ENCODE measurements around the gene LIPH.
"Not testable (repeated sequence)": the region's sequence is repeated elsewhere in the genome, so short reads cannot be mapped to it uniquely, and the experiment has no call there.

Gene LIPH

GRCh38 chr3:185552358-185552877 lies at the start of gene LIPH:
TSS of gene LIPH (minus strand) at chr3:185552588. CDS start at chr3:185552471, 117 bp downstream.
- no peak for DNase-seq

GRCh38 chr3:185595526-185595925 lies 43.1 kb upstream of the LIPH start:
- no peak for DNase-seq

GRCh38 chr3:185594073-185594472 lies 41.7 kb upstream of the LIPH start:
- no peak for DNase-seq

GRCh38 chr3:185586686-185587039 lies 34.3 kb upstream of the LIPH start:
- no peak for DNase-seq

GRCh38 chr3:185585859-185586685 lies 33.7 kb upstream of the LIPH start, which contains the start of gene SENP2:
TSS of gene SENP2 (plus strand) at chr3:185586295. CDS start at chr3:185586414, 119 bp downstream.
- DNase-seq: peak; percentile 99

GRCh38 chr3:185585518-185585858 lies 33.1 kb upstream of the LIPH start:
- no peak for DNase-seq

GRCh38 chr3:185584686-185585085 lies 32.3 kb upstream of the LIPH start:
- DNase-seq: no peak

- no peak for DNase-seq
Measured at GRCh38 chr3:185583925-185584324, 31.5 kb upstream of the LIPH start.

- no peak for DNase-seq
Measured at GRCh38 chr3:185582871-185583270, 30.5 kb upstream of the LIPH start.

- DNase-seq: no peak
Measured at GRCh38 chr3:185582236-185582635, 29.8 kb upstream of the LIPH start.

- DNase-seq: peak; percentile 48
Measured at GRCh38 chr3:185575108-185575869, 22.9 kb upstream of the LIPH start.

- DNase-seq: no peak
Measured at GRCh38 chr3:185572183-185572582, 19.8 kb upstream of the LIPH start.

- DNase-seq: no peak
Measured at GRCh38 chr3:185561958-185562357, 9.6 kb upstream of the LIPH start.

- no peak for DNase-seq
Measured at GRCh38 chr3:185561374-185561943, 9.1 kb upstream of the LIPH start.

- no peak for DNase-seq
Measured at GRCh38 chr3:185560676-185561075, 8.3 kb upstream of the LIPH start.

- no peak for DNase-seq
Measured at GRCh38 chr3:185559706-185560090, 7.3 kb upstream of the LIPH start.

- no peak for DNase-seq
Measured at GRCh38 chr3:185558395-185558794, 6.0 kb upstream of the LIPH start.

- not testable (repeated sequence) for DNase-seq
Measured at GRCh38 chr3:185556640-185557039, 4.3 kb upstream of the LIPH start.

GRCh38 chr3:185555860-185556347 lies 3.5 kb upstream of the LIPH start:
- DNase-seq: no peak

- no peak for DNase-seq
Measured at GRCh38 chr3:185555101-185555501, 2.7 kb upstream of the LIPH start.

- DNase-seq: no peak
Measured at GRCh38 chr3:185549651-185550111, 2.7 kb downstream of the LIPH start.

GRCh38 chr3:185549122-185549521 lies 3.3 kb downstream of the LIPH start:
- no peak for DNase-seq

- no peak for DNase-seq
Measured at GRCh38 chr3:185540695-185541094, 11.7 kb downstream of the LIPH start.

Data from NCI-H2081 treated with DMSO at 0.1 percent for 48 hours (cell line).